ENCODE results near the gene IRF2BP2.
"Not testable (repeated sequence)": the region's sequence is repeated elsewhere in the genome, so short reads cannot be mapped to it uniquely, and the experiment has no call there.

IRF2BP2 gene

DNA sequence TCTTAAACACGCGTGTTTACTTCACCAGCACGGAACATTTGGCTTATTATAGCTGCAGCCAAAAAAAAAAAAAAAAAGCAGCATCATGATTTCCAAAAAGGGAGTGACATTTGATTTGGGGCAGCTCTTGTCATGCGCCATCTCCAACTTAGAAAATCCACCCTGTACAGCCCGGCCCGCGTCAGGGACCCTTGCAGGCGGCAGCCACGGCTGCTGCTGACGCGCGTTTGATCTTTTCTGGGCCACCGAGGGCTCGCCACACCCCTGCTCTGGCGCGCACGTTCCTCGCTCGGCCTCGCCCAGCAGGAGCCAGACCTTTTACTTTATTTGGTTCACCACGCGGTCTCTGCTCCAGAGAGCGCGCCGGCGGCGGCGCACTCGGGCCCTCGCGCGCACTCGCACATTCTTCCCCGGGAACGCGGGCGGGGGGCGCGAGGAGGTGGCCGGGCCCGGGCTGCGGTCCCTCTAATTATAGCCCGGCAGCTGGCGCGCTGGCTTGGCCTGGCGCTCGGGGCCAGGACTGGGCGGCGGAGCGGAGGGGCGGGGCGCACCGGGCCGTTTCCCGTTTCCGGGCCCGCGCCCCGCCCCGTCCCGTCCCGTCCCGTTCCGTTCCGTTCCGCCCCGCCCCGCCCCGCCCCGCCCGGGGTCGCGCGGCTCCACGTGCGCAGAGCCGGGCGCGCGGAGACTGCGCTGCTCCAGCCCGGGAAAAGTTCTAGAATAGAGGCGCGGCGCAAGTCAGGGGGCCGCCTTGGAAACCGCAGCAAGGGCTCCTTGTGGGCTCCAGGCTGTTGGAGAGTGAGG, 10.2 kb downstream of the IRF2BP2 start:
- DNase-seq (ENCODE audit: low read depth) = no peak
- TF ChIP-seq, protein P1, sequence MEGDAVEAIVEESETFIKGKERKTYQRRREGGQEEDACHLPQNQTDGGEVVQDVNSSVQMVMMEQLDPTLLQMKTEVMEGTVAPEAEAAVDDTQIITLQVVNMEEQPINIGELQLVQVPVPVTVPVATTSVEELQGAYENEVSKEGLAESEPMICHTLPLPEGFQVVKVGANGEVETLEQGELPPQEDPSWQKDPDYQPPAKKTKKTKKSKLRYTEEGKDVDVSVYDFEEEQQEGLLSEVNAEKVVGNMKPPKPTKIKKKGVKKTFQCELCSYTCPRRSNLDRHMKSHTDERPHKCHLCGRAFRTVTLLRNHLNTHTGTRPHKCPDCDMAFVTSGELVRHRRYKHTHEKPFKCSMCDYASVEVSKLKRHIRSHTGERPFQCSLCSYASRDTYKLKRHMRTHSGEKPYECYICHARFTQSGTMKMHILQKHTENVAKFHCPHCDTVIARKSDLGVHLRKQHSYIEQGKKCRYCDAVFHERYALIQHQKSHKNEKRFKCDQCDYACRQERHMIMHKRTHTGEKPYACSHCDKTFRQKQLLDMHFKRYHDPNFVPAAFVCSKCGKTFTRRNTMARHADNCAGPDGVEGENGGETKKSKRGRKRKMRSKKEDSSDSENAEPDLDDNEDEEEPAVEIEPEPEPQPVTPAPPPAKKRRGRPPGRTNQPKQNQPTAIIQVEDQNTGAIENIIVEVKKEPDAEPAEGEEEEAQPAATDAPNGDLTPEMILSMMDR (conservative IDR thresholded peaks at IDR 0.05; ENCODE audit: low read depth, low read length) = no peak
- H3K4me3 ChIP-seq (ENCODE audit: low read length) = peak overlapping the region; percentile 43

DNA sequence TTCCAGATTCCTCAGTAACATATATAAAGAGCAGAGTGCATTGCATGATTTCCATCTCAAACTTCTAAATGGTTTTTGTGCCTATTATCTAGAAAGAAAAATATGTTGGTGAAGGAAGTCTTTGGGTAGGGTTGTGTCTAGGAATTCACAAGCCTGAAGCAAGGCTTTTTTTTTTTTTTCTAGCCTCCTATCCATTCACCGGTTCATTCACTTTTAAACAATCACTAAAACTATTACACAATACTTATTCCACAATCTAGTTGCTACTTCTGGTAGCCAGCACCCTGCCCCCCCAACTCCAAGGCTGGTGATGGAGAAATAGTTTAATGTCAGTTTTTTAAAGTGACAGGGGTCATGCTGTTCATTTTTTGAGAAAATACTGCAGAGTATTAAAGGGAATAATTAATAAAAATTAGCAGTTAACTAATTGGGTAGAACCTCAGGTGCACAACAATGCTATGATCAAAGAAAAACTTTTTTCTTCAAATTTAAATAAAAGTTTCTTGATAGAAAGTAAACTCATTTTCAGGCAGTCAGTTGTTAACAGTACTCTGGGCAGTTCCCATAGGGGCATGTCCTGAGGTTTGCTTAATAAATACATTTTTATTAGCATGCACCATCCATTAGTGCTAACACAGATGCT, 10.9 kb downstream of the IRF2BP2 start:
- TF ChIP-seq, protein P1 (conservative IDR thresholded peaks at IDR 0.05; ENCODE audit: low read depth, low read length) = no peak
- peak overlapping the region; percentile 43 for H3K4me3 ChIP-seq (ENCODE audit: low read length)
- no peak for DNase-seq (ENCODE audit: low read depth)

DNA sequence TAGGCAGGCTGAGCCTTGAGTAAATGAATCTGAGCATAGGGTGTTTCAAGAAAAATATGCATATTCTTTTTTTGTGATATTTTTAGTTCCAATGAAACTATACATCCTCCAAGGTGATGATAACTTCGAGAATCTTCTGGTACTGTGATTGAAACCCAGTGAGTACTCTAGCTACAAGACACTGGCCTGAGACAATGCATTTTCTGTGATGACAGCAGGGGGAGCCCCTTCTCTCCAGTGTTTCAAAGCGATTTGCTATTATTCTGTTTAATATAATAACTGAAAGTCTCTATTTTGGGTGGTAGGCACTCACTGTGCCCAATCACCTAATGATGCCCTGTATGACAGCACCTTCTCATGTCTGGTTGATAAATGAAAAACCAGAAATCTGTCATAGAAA, 12.1 kb downstream of the IRF2BP2 start:
- no peak for DNase-seq (ENCODE audit: low read depth)
- H3K4me3 ChIP-seq (ENCODE audit: low read length) = no peak overlapping the region
- TF ChIP-seq, protein P1 (conservative IDR thresholded peaks at IDR 0.05; ENCODE audit: low read depth, low read length) = peak; percentile 77

DNA sequence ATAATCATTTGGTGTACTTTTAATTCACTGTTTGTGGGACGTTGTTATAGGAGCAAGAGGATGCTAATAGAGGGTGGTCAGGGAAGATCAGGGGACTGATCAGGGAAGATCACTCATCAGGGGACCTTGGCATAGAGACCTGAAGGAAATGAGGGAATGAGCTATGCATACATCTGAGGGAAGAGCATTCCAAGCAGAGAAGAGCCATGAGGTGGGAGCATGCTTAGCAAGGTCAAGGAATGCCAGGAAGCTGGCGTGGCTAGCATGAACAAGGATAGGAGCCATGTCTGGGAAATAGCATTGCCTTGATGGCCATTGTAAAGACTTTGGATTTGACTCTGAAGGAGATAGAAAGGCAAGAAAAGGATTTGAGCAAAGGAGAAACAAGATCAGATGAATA, 14.1 kb downstream of the IRF2BP2 start:
- TF ChIP-seq, protein P1 (conservative IDR thresholded peaks at IDR 0.05; ENCODE audit: low read depth, low read length) = no peak
- no peak overlapping the region for H3K4me3 ChIP-seq (ENCODE audit: low read length)
- no peak for DNase-seq (ENCODE audit: low read depth)

DNA sequence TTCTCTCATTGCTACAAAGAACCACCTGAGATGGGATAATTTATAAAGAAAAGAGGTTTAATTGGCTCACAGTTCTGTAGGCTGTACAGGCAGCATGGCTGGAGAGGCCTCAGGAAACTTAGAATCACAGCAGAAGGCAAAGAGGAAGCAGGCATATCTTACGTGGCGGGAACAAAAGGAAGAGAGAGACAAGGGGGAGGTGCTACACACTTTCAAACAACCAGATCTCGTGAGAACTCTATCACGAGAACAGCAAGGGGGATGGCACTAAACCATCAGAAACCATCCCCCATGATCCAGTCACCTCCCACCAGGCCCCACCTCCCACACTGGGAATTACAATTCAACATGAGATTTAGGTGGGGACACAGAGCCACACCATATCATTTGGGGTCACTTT, 15.4 kb downstream of the IRF2BP2 start:
- DNase-seq (ENCODE audit: low read depth); H3K4me3 ChIP-seq (ENCODE audit: low read length): not testable (repeated sequence)

DNA sequence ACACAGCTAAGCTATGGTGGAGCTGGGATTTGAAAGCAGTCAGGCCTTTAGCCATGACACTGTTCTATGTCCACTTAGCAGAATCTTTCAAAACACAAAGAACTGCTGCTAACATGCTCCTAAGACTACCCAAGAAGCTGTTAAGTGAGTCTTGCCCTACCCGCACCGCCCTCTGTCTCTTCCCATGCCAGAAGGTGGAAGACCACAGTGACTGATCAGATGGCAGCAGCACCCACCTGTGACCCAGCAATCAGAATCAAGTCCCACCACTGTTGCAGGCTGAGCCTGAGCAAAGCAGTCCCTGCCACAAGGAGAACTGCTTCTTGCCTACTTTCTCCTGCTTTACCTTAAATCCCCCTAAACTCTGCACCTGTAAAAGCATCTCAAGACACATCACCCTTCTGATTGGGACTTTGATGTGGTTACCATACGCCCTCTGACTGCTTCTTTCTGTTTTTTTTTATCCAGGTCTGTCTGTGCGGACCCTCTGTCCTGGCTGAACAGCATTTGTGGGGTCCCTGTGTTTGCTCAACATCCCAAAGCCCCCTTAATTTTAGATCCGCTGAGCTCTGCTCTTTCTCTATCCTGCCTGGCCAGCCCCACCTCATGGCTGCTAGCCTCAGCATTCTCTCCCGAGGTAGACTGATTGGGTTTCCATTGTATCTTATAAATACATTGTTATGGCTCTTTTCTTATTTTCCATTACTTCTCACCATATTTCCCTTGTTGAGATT, 16.0 kb downstream of the IRF2BP2 start:
- TF ChIP-seq, protein P1 (conservative IDR thresholded peaks at IDR 0.05; ENCODE audit: low read depth, low read length) = no peak
- no peak for DNase-seq (ENCODE audit: low read depth)
- H3K4me3 ChIP-seq (ENCODE audit: low read length) = no peak overlapping the region

DNA sequence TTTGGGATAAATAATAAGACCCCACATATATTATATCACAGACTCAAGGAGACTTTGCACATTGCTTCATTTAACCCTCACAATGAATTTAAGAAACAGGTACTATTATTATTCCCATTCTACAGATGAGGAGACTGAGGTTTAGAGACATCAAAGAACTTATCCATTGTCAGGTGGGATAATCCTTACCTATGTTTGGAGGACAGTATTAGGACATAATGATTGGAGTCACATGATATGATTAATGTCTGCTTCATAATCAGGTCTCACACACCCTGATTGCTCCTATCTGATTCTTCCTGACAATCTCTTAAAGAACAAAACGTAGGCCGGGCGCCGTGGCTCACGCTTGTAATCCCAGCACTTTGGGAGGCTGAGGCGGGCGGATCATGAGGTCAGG, 16.9 kb downstream of the IRF2BP2 start:
- no peak for DNase-seq (ENCODE audit: low read depth)
- H3K4me3 ChIP-seq (ENCODE audit: low read length) = no peak overlapping the region
- TF ChIP-seq, protein P1 (conservative IDR thresholded peaks at IDR 0.05; ENCODE audit: low read depth, low read length) = no peak
